Liver (tissue), 3 donors: Measurements from ENCODE around the gene HTR2B.

Source experiments
- GABPA ChIP-seq, 2 donors: IDR thresholded peaks in 1 of 2; conservative IDR thresholded peaks in 1 of 2; 2 replicates each; pipeline ENCODE4 v1.6.1; 2016; ENCODE audit warnings: antibody characterized with exemption in 2 of 2, mild to moderate bottlenecking in 1 of 2, moderate library complexity in 1 of 2
- HNF4G ChIP-seq: IDR thresholded peaks from 2 replicates; pipeline ENCODE4 v1.6.1; 2016; ENCODE audit warnings: antibody characterized with exemption
- RAD21 ChIP-seq, 2 donors: IDR thresholded peaks; 2 replicates each; pipeline ENCODE4 v1.6.1; 2016; ENCODE audit warnings: antibody characterized with exemption in 2 of 2, mild to moderate bottlenecking in 2 of 2
- SP1 ChIP-seq: IDR thresholded peaks from 2 replicates; pipeline ENCODE4 v1.6.1; 2018; ENCODE audit warnings: antibody characterized with exemption, mild to moderate bottlenecking
- TAF1 ChIP-seq: conservative IDR thresholded peaks from 2 replicates; pipeline ENCODE4 v1.6.1; 2016; ENCODE audit warnings: antibody characterized with exemption, mild to moderate bottlenecking
- YY1 ChIP-seq: IDR thresholded peaks from 2 replicates; pipeline ENCODE4 v1.6.1; 2016; ENCODE audit warnings: antibody characterized with exemption, mild to moderate bottlenecking
- TF ChIP-seq, protein P1 (sequence below): fragments of 150-350 bp; IDR thresholded peaks from 2 replicates; pipeline ENCODE4 v1.5.1; 2017; ENCODE audit warnings: improper control_type of control experiment, low read depth, low read length; ENCODE audit not compliant: missing input control
- TF ChIP-seq, protein P2 (sequence below): IDR thresholded peaks from 2 replicates; pipeline ENCODE4 v1.6.1; 2016; ENCODE audit warnings: antibody characterized with exemption
- TF ChIP-seq, protein P3 (sequence below): IDR thresholded peaks from 2 replicates; pipeline ENCODE4 v1.6.1; 2016; ENCODE audit warnings: antibody characterized with exemption, mild to moderate bottlenecking
- TF ChIP-seq, protein P4 (sequence below): IDR thresholded peaks from 2 replicates; pipeline ENCODE4 v1.6.1; 2016; ENCODE audit warnings: antibody characterized with exemption
- donor health status: healthy.
- donor health status: healthy.

DNA sequence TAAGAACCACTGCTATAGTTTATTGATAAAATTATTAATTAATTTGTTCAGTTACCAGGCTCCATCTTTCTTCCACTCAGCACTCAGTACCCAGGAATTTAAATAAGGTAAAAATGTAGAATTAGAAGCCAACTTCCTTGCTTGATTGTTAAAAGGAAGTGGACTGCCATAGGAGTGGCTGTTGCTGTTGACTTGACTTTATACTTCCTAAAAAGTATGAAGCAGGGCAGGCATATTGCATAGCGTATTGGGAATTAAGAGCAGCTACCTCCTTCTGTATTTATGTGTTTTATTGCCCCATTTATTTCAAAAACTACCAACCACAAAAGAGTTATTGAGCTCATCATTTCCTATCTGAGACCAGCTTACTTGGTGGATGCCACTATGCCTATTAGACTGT is 40.3 kb downstream of the HTR2B start:
- TF ChIP-seq, protein P1, sequence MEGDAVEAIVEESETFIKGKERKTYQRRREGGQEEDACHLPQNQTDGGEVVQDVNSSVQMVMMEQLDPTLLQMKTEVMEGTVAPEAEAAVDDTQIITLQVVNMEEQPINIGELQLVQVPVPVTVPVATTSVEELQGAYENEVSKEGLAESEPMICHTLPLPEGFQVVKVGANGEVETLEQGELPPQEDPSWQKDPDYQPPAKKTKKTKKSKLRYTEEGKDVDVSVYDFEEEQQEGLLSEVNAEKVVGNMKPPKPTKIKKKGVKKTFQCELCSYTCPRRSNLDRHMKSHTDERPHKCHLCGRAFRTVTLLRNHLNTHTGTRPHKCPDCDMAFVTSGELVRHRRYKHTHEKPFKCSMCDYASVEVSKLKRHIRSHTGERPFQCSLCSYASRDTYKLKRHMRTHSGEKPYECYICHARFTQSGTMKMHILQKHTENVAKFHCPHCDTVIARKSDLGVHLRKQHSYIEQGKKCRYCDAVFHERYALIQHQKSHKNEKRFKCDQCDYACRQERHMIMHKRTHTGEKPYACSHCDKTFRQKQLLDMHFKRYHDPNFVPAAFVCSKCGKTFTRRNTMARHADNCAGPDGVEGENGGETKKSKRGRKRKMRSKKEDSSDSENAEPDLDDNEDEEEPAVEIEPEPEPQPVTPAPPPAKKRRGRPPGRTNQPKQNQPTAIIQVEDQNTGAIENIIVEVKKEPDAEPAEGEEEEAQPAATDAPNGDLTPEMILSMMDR = no peak
- TF ChIP-seq TAF1 = no peak
- TF ChIP-seq, protein P2, sequence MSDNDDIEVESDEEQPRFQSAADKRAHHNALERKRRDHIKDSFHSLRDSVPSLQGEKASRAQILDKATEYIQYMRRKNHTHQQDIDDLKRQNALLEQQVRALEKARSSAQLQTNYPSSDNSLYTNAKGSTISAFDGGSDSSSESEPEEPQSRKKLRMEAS = no peak
- no peak for TF ChIP-seq YY1
- TF ChIP-seq, protein P3, sequence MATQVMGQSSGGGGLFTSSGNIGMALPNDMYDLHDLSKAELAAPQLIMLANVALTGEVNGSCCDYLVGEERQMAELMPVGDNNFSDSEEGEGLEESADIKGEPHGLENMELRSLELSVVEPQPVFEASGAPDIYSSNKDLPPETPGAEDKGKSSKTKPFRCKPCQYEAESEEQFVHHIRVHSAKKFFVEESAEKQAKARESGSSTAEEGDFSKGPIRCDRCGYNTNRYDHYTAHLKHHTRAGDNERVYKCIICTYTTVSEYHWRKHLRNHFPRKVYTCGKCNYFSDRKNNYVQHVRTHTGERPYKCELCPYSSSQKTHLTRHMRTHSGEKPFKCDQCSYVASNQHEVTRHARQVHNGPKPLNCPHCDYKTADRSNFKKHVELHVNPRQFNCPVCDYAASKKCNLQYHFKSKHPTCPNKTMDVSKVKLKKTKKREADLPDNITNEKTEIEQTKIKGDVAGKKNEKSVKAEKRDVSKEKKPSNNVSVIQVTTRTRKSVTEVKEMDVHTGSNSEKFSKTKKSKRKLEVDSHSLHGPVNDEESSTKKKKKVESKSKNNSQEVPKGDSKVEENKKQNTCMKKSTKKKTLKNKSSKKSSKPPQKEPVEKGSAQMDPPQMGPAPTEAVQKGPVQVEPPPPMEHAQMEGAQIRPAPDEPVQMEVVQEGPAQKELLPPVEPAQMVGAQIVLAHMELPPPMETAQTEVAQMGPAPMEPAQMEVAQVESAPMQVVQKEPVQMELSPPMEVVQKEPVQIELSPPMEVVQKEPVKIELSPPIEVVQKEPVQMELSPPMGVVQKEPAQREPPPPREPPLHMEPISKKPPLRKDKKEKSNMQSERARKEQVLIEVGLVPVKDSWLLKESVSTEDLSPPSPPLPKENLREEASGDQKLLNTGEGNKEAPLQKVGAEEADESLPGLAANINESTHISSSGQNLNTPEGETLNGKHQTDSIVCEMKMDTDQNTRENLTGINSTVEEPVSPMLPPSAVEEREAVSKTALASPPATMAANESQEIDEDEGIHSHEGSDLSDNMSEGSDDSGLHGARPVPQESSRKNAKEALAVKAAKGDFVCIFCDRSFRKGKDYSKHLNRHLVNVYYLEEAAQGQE = no peak
- TF ChIP-seq, protein P4, sequence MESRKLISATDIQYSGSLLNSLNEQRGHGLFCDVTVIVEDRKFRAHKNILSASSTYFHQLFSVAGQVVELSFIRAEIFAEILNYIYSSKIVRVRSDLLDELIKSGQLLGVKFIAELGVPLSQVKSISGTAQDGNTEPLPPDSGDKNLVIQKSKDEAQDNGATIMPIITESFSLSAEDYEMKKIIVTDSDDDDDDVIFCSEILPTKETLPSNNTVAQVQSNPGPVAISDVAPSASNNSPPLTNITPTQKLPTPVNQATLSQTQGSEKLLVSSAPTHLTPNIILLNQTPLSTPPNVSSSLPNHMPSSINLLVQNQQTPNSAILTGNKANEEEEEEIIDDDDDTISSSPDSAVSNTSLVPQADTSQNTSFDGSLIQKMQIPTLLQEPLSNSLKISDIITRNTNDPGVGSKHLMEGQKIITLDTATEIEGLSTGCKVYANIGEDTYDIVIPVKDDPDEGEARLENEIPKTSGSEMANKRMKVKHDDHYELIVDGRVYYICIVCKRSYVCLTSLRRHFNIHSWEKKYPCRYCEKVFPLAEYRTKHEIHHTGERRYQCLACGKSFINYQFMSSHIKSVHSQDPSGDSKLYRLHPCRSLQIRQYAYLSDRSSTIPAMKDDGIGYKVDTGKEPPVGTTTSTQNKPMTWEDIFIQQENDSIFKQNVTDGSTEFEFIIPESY = no peak
- TF ChIP-seq RAD21 (IDR thresholded peaks at IDR 0.05) = no peak
- no peak for TF ChIP-seq HNF4G
- no peak for TF ChIP-seq GABPA (IDR thresholded peaks at IDR 0.05 in 1 of 2, conservative IDR thresholded peaks at IDR 0.05 in 1 of 2)
- no peak for TF ChIP-seq SP1
